GM10248 (cell line): ENCODE results near the gene SFMBT2.

ENCODE experiments used
- CTCF ChIA-PET: fragments of 300-600 bp; sonication (Branson Sonifier 250); formaldehyde crosslinking; extraction: SDS; loops from one replicate; lab custom pipeline; 2021; ENCODE audit warnings: antibody characterized with exemption; lab: Yijun Ruan, JAX
- POLR2A ChIA-PET: fragments of 350-650 bp; sonication (Branson Sonifier 250); formaldehyde crosslinking; extraction: SDS; loops from one replicate; lab custom pipeline; 2020; ENCODE audit warnings: antibody characterized with exemption; lab: Yijun Ruan, JAX
- DNase-seq: peaks from one replicate; pipeline ENCODE4 v3.0.0; 2012; ENCODE audit errors: extremely low spot score
- TF ChIP-seq, protein P1 (sequence below): IDR thresholded peaks from 2 replicates; pipeline ENCODE4 v1.5.1; 2012; ENCODE audit warnings: mild to moderate bottlenecking, low read depth; ENCODE audit errors: extremely low read depth, missing control alignments, control extremely low read depth

Gene SFMBT2

DNA sequence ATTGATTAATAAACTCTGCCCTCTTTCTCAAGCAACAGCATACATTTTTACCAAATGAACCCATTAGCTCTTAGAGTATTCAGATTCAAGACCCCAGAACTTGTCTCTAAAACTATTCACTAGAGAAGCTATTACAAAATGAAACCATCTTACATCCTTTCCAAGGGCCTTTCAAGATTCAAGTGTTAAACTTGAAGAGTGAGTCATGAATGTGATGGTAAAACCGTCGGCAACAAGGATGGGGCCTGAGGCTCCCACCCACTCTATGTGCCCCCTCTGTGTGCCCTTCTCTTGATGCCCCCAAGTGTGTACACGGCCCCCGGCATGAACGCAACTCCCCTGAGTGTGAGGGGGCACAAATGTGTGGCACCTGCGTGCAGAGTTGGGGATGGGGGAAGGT, 46.4 kb downstream of the SFMBT2 start:
- ChIA-PET POLR2A (no interaction called here), CTCF (no interaction called here)
- TF ChIP-seq, protein P1, sequence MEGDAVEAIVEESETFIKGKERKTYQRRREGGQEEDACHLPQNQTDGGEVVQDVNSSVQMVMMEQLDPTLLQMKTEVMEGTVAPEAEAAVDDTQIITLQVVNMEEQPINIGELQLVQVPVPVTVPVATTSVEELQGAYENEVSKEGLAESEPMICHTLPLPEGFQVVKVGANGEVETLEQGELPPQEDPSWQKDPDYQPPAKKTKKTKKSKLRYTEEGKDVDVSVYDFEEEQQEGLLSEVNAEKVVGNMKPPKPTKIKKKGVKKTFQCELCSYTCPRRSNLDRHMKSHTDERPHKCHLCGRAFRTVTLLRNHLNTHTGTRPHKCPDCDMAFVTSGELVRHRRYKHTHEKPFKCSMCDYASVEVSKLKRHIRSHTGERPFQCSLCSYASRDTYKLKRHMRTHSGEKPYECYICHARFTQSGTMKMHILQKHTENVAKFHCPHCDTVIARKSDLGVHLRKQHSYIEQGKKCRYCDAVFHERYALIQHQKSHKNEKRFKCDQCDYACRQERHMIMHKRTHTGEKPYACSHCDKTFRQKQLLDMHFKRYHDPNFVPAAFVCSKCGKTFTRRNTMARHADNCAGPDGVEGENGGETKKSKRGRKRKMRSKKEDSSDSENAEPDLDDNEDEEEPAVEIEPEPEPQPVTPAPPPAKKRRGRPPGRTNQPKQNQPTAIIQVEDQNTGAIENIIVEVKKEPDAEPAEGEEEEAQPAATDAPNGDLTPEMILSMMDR, result no peak
- DNase-seq, result no peak

- TF ChIP-seq, protein P1, result no peak
- no peak for DNase-seq
- POLR2A ChIA-PET, result no interaction called here
- CTCF ChIA-PET, result interaction anchor here (1.8 kb wide), 1 partner anchor 9 kb away, joined by 5 read pairs; no protein-coding TSS in a partner anchor
Observed at GRCh38 chr10:7363700-7364099, 47.1 kb downstream of the SFMBT2 start.

DNA sequence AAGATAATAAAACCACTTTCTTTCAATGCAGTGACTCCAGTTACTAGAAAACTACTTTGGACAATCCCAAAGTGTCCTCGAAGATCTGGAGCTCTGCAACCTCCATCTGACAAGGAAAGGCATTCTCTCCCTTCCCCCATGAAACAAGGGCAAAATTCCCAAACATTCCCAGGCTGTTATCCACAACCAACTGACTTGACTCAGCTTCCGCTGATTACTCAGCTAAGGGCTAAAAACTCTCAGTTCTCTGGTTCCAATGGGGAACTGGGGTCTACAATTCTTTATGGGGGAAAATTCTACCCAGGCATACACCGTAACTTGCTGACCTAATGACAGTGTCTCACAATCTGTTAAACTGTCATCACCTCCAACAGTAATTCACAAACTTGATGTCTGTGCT, 48.4 kb downstream of the SFMBT2 start:
- ChIA-PET POLR2A (no interaction called here), CTCF (interaction anchor here (1.8 kb wide), 1 partner anchor 10 kb away, joined by 5 read pairs; no protein-coding TSS in a partner anchor)
- no peak for DNase-seq
- TF ChIP-seq, protein P1, result no peak

- ChIA-PET POLR2A (no interaction called here), CTCF (interaction anchor here (1.3 kb wide), 1 partner anchor 24 kb away, joined by 3 read pairs; no protein-coding TSS in a partner anchor)
- TF ChIP-seq, protein P1, result no peak
Observed at GRCh38 chr10:7361316-7361715, 49.5 kb downstream of the SFMBT2 start.

DNA sequence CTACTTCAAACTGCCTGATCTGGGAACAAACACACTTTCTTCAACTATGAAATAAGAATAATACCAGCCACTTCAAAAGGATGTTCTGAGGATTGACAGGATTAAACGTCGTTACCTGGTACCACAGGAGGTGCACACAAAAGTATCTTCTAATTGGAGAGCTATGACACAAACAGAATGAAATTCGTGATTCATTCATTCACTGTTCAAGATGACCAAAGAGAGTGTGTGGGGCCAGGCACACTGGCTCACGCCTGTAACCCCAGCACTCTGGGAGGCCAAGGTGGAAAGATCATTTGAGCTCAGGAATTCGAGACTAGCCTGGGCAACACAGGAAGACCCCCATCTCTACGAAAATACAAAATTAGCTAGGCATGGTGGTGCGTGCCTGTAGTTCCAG, 50.9 kb downstream of the SFMBT2 start:
- TF ChIP-seq, protein P1, result no peak
- CTCF ChIA-PET, result interaction anchor here (1.0 to 1.8 kb wide), 4 partner anchors 9 to 26 kb away, joined by 3 to 5 read pairs (median 4); no protein-coding TSS in a partner anchor
- POLR2A ChIA-PET, result no interaction called here
- no peak for DNase-seq

More at GRCh38 chr10:7361316-7361715, 49.5 kb downstream of the SFMBT2 start:
- no peak for DNase-seq

DNA sequence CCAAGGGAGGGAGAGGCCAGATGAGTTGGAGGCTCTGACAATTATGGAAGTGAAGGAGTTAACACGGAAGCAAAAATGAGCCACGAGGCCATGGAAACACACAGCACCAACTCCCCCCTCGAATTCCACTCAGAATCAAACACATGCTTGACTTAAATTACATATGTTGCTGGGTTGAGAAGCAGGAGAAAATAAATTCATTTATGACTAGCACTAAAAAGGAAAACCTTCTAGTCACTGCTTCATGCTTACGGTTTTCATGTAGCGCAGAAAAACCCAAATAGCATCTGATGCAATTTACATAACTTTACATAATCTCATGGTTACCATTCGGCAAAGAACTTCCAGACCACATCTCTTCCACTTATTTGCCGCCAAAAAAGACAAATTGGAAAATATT, 51.5 kb downstream of the SFMBT2 start:
- POLR2A ChIA-PET, result no interaction called here
- TF ChIP-seq, protein P1, result no peak
- DNase-seq, result no peak
- CTCF ChIA-PET, result interaction anchor here (1.0 to 1.8 kb wide), 3 partner anchors 10 to 16 kb away, joined by 3 to 5 read pairs (median 4); no protein-coding TSS in a partner anchor
